HepG2 (cell line): Measurements from ENCODE around the gene BCL6. TPM values are rescaled to one million over a fixed set of nuclear protein-coding genes. Genes with fewer than 3 reads are reported as not detected.

ENCODE experiments used
- ATAC-seq: fragments of 200-7000 bp; cut with Tn5 transposase; 3 replicates; pipeline ENCODE4 v1.9.1; 2020; ENCODE audit warnings: mild to moderate bottlenecking, moderate library complexity
- BruUV-seq: library from RNA; stranded (reverse); fragments of 400-500 nt; replicated peaks from 2 replicates; lab custom pipeline; 2021; lab: Mats Ljungman, UMichigan
- CTCF ChIA-PET: fragments of 300-600 bp; formaldehyde crosslinking; extraction: SDS; loops from one replicate; lab custom pipeline; 2021; ENCODE audit warnings: low total read pairs, inconsistent platforms, low intra/inter-chr PET ratio; lab: Yijun Ruan, JAX
- POLR2A ChIA-PET: fragments of 350-600 bp; sonication (Branson Sonifier 250); formaldehyde crosslinking; loops from one replicate; lab custom pipeline; 2020; ENCODE audit warnings: antibody characterized with exemption, inconsistent platforms; lab: Yijun Ruan, JAX
- DNase-seq: peaks from one replicate; pipeline ENCODE4 v3.0.0-alpha.2; 2015; ENCODE audit warnings: low spot score
- FAIRE-seq: peaks from 3 replicates; lab custom pipeline; 2011; peaks lifted over from hg19 to GRCh38; lab: Jason Lieb, UNC
- H2AFZ ChIP-seq: one replicate; pipeline ENCODE4 v1.6.1; 2011; ENCODE audit warnings: low read length, inconsistent platforms
- H3K27ac ChIP-seq: fragments of 300-600 bp; 3 replicates; pipeline ENCODE4 v1.8.0; 2011; ENCODE audit warnings: mixed run types, mild to moderate bottlenecking, mixed read lengths, low read length, inconsistent platforms; ENCODE audit not compliant: insufficient read depth; ENCODE audit errors: extremely low read length
- H3K27me3 ChIP-seq, 2 experiments: fragments of 200-600 bp in 1 of 2; 2 replicates in 1 of 2; 3 replicates in 1 of 2; pipeline versions ENCODE4 v1.6.0 to v1.8.0; 2011; ENCODE audit warnings: low read length in 2 of 2, mild to moderate bottlenecking in 2 of 2, moderate library complexity in 2 of 2, inconsistent platforms in 1 of 2; ENCODE audit not compliant: insufficient read depth in 2 of 2, control insufficient read depth in 1 of 2
- H3K36me3 ChIP-seq, 2 experiments: fragments of 200-600 bp in 1 of 2; replicated peaks in 1 of 2; 2 replicates in 1 of 2; 3 replicates in 1 of 2; pipeline versions ENCODE4 v1.5.1 to v1.8.0; 2011; ENCODE audit warnings: low read length in 2 of 2, inconsistent platforms in 1 of 2; ENCODE audit not compliant: insufficient read depth in 2 of 2, control insufficient read depth in 1 of 2
- H3K4me1 ChIP-seq: 2 replicates; pipeline ENCODE4 v1.5.1; 2012; ENCODE audit warnings: low read length, inconsistent platforms; ENCODE audit not compliant: insufficient read depth
- H3K4me2 ChIP-seq: 2 replicates; pipeline ENCODE4 v1.6.0; 2011; ENCODE audit warnings: low read depth, low read length, inconsistent platforms
- H3K4me3 ChIP-seq, 3 experiments: fragments of 200-600 bp in 1 of 3; sonication (generic), shearing (Covaris generic) in 1 of 3; replicated peaks in 1 of 3; 2 replicates each; pipeline ENCODE4 v1.5.1; 2011 to 2016; ENCODE audit warnings: low read length in 3 of 3, inconsistent platforms in 2 of 3, low read depth in 2 of 3, mild to moderate bottlenecking in 2 of 3, control low read depth in 1 of 3, mixed read lengths in 1 of 3; ENCODE audit not compliant: insufficient read depth in 1 of 3
- H3K79me2 ChIP-seq: one replicate; pipeline ENCODE4 v1.6.1; 2011; ENCODE audit warnings: low read length, inconsistent platforms; ENCODE audit not compliant: insufficient read depth
- H3K9ac ChIP-seq: 2 replicates; pipeline ENCODE4 v1.6.0; 2011; ENCODE audit warnings: mild to moderate bottlenecking, low read depth, low read length, inconsistent platforms; ENCODE audit not compliant: insufficient read depth
- H3K9me3 ChIP-seq: 2 replicates; pipeline ENCODE4 v1.5.1; 2012; ENCODE audit warnings: mild to moderate bottlenecking, low read length
- H4K20me1 ChIP-seq: 2 replicates; pipeline ENCODE4 v1.6.0; 2011; ENCODE audit warnings: inconsistent platforms, mild to moderate bottlenecking, low read length, moderate library complexity; ENCODE audit not compliant: insufficient read depth
- FOXA1 ChIP-seq, 2 experiments: fragments of 450-650 bp in 1 of 2; sonication (generic) in 1 of 2; formaldehyde crosslinking in 1 of 2; IDR thresholded peaks; 2 replicates each; pipeline versions ENCODE4 v1.4.0 to v1.6.1; 2016 to 2020; ENCODE audit warnings: missing genetic modification reagents in 1 of 2
- NCOA1 ChIP-seq: sonication (generic); formaldehyde crosslinking; IDR thresholded peaks from 2 replicates; pipeline ENCODE4 v1.9.0; 2021; ENCODE audit warnings: missing genetic modification reagents
- NR2C2 ChIP-seq: sonication (generic); formaldehyde crosslinking; IDR thresholded peaks from 2 replicates; pipeline ENCODE4 v1.4.0; 2020; ENCODE audit warnings: missing genetic modification reagents, mild to moderate bottlenecking, moderate library complexity, borderline replicate concordance
- ZNF292 ChIP-seq: sonication (generic); formaldehyde crosslinking; IDR thresholded peaks from 2 replicates; pipeline ENCODE4 v1.8.1; 2022; ENCODE audit warnings: mild to moderate bottlenecking, low read depth, missing genetic modification reagents, borderline replicate concordance
- ZNF333 ChIP-seq: sonication (generic); formaldehyde crosslinking; IDR thresholded peaks from 2 replicates; pipeline ENCODE4 v1.4.0; 2020; ENCODE audit warnings: mild to moderate bottlenecking, missing genetic modification reagents, borderline replicate concordance
- ZNF543 ChIP-seq: sonication (generic); formaldehyde crosslinking; IDR thresholded peaks from 2 replicates; pipeline ENCODE4 v1.4.0; 2020; ENCODE audit warnings: mild to moderate bottlenecking, missing genetic modification reagents
- WGBS: methylation state at CpG from one replicate; pipeline ENCODE4 v1.1.6; 2017; ENCODE audit warnings: low lambda C conversion rate; 5-methylcytosine and 5-hydroxymethylcytosine counted together
- in situ Hi-C: cut with HindIII; loops from 2 replicates; pipeline ENCODE4 v1.10.0; 2017; ENCODE audit warnings: low pct_unique_long_range_greater_than_20kb; ENCODE audit not compliant: extremely low pct_ligation_motif_present
- intact Hi-C: fragments of 100-400 bp; cut with micrococcal nuclease; formaldehyde crosslinking; loops from one replicate; pipeline ENCODE4 v1.10.0; 2022; ENCODE audit not compliant: unreplicated experiment
- polyA plus RNA-seq, 8 experiments: library from polyadenylated mRNA; depleted of rRNA in 3 of 8; stranded (reverse) in 7 of 8; unstranded in 1 of 8; fragments of >200 nt; fragmentation: Illumina TruSeq in 4 of 8; extraction: Trizol in 4 of 8; gene quantifications; 2 replicates each; pipeline versions ENCODE4 v1.2.1 to v1.2.3, GENCODE V29; 2011 to 2016; ENCODE audit warnings: low read depth in 4 of 8, missing spikeins in 1 of 8, mixed read lengths in 1 of 8; ENCODE audit not compliant: insufficient read depth in 1 of 8
- total RNA-seq, 5 experiments: library from RNA; depleted of rRNA; stranded (reverse); fragments of >200 nt; fragmentation: Illumina TruSeq; extraction: Trizol; gene quantifications; 2 replicates each; pipeline ENCODE4 v1.2.3, GENCODE V29; 2016; ENCODE audit warnings: low read depth in 1 of 5

BCL6 gene
- total and polyA plus RNA-seq, 2 of the 13 experiments (the other 11 are each of a cell fraction or from before 2014, with no cell fraction given), result 21.2 to 53.7 TPM

DNA sequence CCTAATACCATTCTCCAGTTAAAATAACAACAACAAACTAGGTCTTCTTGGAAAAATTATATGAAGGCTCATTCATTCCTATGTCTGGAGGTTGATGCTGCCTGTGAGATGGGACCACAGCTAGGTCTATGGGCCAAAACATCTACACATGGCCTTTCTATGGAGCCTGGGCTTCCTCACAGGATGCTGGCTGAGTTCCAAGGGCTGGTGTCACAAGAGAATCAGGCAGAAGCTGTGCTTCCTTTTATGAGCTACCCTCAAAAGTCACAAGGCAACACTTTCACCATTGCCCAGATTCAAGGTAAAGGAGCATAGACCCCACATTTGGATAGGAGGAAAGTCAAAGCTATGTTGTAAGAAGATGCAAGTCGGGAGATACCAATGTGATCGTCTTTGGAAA is 38.3 kb downstream of the BCL6 start:
- ChIA-PET CTCF (no interaction called here), POLR2A (no interaction called here)
- H3K4me3 ChIP-seq, result no peak overlapping the region
- intact Hi-C loops, result no loop called here
- 62% methylated on average over 2 of the region's 2 CpGs for WGBS
- in situ Hi-C loops, result no loop called here
- no peaks in the 10 kb centered on the region for H3K79me2 ChIP-seq
- no peak overlapping the region for H3K27ac ChIP-seq
- no peak overlapping the region for H3K4me2 ChIP-seq
- no peak overlapping the region for H3K9ac ChIP-seq
- H3K27me3 ChIP-seq, result peaks cover 0 to 6% of the 10 kb centered on the region in 2 experiments; a peak in 1 of 5 replicates
- no peak for ATAC-seq
- H3K9me3 ChIP-seq, result no peaks in the 10 kb centered on the region
- no TSS peak for BruUV-seq
- TF ChIP-seq ZNF333 (CRISPR knock-in tag), result no peak
- TF ChIP-seq, all 625 proteins: peak for 0
- DNase-seq (no peak), FAIRE-seq (no peak)
- Histone ChIP-seq H4K20me1 (no peaks in the 10 kb centered on the region), H3K36me3 (no peaks in the 10 kb centered on the region), H3K4me1 (no peaks in the 10 kb centered on the region), H2AFZ (no peak overlapping the region)

DNA sequence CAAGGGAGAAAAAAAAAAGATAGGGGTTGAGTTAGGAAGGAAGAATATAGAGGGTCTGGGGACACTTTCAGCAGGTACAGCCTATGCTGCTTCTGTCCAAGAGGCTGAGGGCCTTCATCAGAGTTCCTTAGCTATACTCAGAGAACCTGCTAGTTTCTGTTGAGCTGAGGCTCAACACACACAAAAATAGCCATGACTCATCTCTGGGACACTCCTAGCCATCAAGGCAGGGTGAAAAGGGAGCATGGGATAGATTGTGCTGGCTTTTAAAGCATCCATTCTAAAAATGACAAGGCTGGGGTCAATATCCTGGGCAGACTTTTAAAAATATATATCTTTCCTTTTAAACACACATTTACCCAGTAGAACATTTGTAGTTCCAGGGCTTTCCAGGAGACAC is 40.1 kb downstream of the BCL6 start:
- intact Hi-C loops (no loop called here), in situ Hi-C loops (no loop called here)
- no peak for TF ChIP-seq NR2C2 (CRISPR knock-in tag)
- no peak for TF ChIP-seq ZNF543 (CRISPR knock-in tag)
- no peak for TF ChIP-seq NCOA1 (CRISPR knock-in tag)
- no peak for TF ChIP-seq ZNF292 (CRISPR knock-in tag)
- TF ChIP-seq FOXA1 (IDR thresholded peaks at IDR 0.05), result no peak
- TF ChIP-seq FOXA1 (CRISPR knock-in tag; IDR thresholded peaks at IDR 0.05), result no peak
- Histone ChIP-seq H3K79me2 (no peaks in the 10 kb centered on the region), H3K4me1 (no peaks in the 10 kb centered on the region), H3K36me3 (no peaks in the 10 kb centered on the region), H2AFZ (no peak overlapping the region), H3K4me2 (no peak overlapping the region), H3K4me3 (no peak overlapping the region), H3K9me3 (no peaks in the 10 kb centered on the region), H3K9ac (no peak overlapping the region), H3K27me3 (peaks cover 0 to 6% of the 10 kb centered on the region in 2 experiments; a peak in 1 of 5 replicates), H4K20me1 (no peaks in the 10 kb centered on the region), H3K27ac (no peak overlapping the region)
- no TSS peak for BruUV-seq
- FAIRE-seq (no peak), DNase-seq (no peak), ATAC-seq (no peak)
- CTCF ChIA-PET, result no interaction called here
- POLR2A ChIA-PET, result no interaction called here
